Measurements from ENCODE around the gene OARD1. TPM values are rescaled to one million over a fixed set of nuclear protein-coding genes. Genes with fewer than 3 reads are reported as not detected.
"Not testable (repeated sequence)": the region's sequence is repeated elsewhere in the genome, so short reads cannot be mapped to it uniquely, and the experiment has no call there.

Gene OARD1, protein sequence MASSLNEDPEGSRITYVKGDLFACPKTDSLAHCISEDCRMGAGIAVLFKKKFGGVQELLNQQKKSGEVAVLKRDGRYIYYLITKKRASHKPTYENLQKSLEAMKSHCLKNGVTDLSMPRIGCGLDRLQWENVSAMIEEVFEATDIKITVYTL
- total RNA-seq, result 24.1 TPM

DNA sequence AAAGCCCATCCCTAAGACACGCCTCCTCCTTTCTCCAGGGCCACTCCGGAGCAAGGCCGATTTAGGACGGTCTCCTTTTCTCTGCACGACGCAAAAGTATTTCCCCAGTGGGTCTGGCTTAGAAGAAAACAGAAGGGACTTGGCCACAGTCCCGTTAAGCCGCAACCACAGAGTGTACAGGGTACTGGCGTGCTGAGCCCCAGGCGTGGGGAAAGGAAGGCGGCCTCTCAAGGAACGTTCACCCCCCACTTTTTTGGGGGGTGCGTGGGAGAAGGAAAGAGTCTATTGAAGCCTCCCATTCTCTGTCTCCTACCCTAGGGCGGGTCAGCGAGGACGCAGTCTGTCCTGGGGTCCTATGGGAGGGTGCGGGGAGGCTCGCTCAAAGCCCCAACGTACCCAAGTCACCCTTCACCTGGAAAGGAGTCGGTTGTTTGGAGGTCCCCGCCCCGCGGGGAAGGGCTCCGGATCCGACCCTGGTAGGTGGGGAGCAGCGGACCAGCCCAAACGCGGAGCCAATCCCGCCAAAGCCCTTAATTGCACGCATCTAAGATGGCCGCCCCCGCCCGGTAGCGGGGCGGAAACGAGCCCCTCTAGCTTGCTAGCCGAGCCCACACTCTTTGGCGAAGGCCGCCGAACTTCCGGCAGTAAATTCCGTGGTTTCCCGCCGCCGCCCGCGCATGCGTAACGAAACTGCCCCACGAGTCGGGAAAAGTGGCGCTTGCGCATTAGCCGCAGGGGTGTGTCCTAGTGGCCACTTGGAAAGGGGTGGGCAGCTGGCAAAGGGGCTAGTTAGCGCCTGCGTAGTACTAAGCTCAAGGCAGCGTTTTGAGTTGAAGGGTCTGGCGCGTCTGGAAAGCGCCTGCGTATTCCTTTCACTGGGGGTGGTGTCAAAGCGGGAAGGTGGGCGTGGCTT is at the start of gene OARD1:
Gene OARD1, minus strand, starts transcription at position 434 of the 913 bp plus-strand sequence. CDS start 722 bp downstream, outside the sequence.
- peak; percentile 100 for DNase-seq (ENCODE audit: low spot score)

DNA sequence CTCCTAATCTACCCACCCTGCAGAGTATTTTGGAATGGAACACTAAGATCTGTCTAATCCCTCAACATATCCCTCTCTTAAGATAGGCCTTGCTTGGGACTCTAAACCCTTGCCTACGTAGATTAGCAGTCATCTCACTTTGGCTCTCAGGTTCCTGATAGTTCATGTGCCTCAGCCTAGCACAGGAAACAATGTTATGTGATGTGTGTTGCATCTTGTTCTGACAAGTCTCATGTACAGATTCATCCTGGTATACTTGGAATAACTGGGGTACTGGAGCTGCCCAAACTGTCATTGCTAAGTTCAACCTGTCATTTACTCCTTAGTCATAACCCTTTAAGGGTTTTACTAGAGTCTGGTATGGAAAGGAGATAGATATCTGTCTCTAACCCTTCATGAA is 47.9 kb upstream of the OARD1 start:
- DNase-seq (ENCODE audit: low spot score), result no peak

DNA sequence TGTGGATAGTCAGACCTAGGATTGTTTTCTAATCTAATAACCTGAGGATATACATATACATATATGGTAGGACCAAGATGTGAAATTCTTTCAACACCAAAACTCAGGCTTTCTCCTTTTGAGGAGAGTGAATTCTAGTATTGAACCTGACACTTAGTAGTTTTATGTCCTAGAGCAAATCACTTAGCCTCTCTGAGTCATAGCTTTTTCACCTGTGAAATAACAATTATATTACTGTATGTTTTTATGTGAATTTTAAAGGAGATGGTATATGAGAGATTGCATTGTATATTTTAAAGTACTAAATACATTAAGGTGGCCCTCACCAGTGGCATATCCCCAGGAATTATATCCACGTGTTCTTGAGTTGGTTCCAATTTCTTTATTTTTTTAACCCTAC is 47.4 kb upstream of the OARD1 start:
- DNase-seq (ENCODE audit: low spot score), result no peak

- DNase-seq (ENCODE audit: low spot score), result not testable (repeated sequence)
Observed at GRCh38 chr6:41115027-41115426, 42.9 kb upstream of the OARD1 start.

- DNase-seq (ENCODE audit: low spot score), result no peak
Observed at GRCh38 chr6:41111017-41111416, 38.9 kb upstream of the OARD1 start.

DNA sequence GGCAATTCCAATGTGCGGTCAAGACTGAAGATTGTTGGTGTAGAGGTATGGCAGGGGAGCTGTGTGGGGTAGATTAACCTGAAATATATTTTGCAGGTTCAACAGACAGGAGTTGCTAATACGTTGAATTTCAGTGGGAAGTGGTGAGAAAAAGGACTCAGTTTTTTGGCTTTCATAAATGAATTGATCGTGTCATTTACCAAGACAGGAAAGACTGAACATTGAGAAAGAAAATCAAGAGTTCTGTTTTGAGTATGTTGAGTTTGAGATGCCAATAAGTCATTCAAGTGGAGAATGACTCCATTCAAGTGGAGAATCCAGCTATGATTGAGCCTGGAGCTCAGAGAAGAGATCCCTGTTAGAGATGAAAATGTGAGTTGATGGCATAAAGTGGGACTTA is 31.7 kb upstream of the OARD1 start:
- no peak for DNase-seq (ENCODE audit: low spot score)

DNA sequence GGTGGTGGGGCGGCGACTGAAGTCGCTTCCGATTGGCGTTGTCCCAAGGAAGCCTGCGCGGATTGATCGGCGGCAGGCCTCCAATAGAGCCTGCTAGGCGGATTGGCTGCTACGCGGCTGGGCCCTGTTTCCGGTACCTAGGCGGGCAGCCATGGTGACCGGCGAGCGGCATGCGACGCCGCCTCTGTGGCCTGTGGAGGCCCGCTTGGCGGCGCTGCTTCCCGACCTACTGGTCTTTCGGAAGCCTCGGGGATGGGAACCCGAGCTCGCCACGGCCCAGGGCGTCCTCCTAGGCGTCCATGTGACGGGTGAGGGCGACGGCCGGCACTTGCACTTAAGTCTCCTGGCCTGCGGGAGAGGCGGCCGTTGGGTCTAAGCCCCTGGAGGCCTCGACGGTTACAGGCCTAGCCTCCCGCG is 28.7 kb upstream of the OARD1 start:
- DNase-seq (ENCODE audit: low spot score), result no peak

DNA sequence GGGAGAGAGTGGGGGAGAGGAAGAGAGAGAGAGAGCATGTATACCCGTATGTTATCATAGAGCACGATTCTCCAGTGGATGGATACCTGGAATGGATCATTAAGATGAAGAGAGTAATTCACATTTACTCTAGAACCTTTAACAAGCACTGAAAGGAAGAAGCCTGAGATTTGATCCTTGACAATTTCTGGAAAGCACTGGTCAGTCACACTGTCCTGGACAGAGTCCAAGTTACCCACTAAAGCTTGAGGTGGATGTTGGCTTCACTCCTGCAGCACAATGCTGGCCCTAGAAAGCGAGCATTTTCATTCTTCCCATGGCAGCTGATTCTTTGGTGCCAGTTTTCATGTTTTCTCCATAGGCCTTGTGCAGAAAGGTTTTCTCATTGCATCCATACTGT is 26.2 kb upstream of the OARD1 start:
- no peak for DNase-seq (ENCODE audit: low spot score)

DNA sequence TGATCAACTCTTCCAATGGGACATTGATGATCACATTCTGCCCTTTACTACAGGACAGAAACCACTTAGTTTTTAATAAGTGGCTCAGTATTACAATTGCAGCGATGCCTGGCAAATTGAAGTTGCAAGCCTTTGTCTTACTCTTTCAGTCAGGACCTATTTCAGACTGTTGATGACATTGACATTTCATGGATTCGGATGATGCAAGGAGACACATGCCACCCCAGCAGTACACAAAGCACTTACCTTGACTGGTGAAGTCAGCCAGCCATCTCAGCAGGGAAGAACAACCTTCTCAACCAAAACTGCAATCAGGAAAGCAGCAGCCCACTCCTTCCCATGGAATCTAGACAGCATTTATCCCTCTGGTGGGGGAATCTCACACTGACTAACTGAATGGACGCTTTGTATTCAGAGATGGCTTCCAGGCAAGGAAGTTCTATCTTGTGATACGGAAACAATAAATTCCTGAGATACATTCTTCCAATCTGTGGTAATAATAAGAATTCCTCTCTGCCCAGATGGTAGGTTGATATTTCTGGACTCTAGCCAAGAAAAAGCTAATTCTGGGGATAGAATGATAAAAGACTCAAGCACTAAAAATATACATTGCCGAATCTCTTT is 25.4 kb upstream of the OARD1 start:
- DNase-seq (ENCODE audit: low spot score), result no peak

DNA sequence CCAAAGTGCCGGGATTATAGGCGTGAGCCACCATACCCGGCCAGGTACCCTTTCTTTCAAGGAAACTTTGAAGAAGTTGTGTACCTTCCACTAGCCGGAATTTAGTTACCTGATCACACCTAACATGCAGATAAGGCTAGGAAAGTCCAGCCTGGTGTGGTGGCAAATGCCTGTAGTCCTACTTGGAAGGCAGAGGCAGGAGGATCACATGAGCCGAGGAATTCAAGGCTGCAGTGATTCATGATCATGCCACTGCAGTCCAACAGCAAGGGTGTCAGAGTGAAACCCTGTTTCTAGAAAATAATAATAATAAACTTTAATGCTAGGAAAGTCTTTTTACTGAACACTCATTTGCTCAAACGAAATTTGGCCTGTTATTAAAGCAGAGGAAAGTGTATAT is 21.6 kb upstream of the OARD1 start:
- no peak for DNase-seq (ENCODE audit: low spot score)

- no peak for DNase-seq (ENCODE audit: low spot score)
Observed at GRCh38 chr6:41092421-41093140, 20.4 kb upstream of the OARD1 start.

DNA sequence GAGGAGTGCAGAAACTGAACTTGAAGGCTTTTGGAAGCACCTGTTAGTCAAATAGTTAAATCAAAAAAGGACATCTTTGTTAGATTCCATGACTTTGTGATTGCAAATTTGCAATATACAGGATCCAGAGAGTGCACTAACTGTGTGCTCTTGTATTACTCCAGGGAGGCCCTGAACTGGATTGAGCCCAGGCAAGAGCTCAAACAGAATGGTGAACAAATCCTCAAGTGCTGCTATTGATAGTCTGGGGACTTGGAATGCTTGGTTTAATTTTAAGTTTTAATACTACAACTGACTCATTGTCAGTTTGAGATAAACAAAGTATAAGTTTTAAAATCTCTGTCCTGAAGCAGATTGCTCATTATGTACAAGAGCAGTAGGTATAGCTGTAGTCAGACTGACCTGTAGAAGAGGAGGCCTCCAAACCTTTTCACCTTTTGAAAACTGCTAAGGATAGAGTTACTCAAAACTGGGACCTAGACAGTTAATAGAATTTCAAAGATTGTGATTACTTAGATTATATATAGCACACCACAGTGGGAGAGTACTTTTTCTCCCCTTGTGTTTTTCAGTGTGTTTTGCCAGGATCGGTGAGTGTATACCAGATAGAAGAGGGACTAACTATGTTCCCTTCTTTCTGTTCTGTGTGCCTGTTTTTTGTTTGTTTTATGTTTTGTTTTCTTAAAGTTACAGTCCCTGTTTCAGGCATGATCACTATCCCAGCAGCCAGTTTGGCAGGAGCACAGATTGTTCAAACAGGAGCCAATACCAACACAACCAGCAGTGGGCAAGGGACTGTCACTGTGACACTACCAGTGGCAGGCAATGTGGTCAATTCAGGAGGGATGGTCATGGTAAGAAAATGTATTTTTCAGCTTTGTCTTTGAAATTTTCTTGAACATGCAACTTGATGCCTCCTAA is 18.9 kb upstream of the OARD1 start:
- DNase-seq (ENCODE audit: low spot score), result no peak

DNA sequence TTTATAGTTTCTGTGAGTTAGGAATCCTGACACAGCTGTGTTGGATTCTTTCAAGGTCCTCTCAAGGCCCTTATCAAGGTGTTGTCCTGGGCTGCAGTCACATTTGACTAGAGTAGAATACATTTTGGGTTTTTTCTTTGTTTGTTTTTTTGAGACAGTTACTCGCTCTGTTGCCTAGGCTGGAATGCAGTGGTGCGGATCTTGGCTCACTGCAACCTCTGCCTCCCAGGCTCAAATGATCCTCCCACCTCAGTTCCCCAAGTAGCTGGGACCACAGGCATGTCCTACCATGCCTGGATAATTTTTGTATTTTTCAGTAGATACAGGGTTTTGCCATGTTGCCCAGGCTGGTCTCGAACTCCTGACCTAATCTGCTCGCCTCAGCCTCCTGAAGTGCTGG is 16.3 kb upstream of the OARD1 start:
- no peak for DNase-seq (ENCODE audit: low spot score)

DNA sequence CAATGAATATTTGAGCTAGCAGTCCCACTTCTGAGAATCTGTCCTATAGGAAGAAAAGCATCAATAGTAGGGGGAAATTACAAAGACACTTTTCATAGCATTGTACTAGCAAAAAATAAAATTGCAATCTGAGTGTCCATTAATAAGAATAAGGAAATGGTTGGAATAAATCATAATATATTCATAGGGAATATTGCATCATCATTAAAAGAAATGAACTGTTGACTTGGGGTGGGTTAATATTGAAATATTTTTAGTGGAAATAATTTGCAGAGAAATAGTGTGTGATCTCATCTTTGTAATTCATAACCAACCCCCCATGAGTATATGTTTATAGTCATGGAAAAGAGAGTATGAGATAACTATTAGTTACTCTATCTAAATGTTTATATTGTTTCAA is 13.0 kb upstream of the OARD1 start:
- no peak for DNase-seq (ENCODE audit: low spot score)

DNA sequence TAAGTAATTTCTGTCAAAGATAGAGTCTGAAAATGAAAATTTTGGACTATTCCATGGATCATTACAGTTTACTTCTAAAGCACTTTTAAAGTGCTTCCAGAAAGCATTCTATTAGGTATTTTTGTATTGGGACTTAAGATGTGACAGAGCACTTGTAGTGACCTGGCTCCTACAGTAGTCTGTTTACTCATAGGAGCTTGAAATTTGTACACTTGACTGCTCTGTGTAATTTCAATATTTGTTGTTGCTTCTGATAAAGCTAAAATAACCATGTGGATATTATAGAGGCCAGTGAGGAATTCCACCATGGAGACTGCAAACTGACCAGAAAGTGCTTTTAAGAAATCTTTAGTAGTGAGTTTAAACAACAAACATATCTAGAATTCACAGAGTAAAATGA is 10.9 kb upstream of the OARD1 start:
- no peak for DNase-seq (ENCODE audit: low spot score)

DNA sequence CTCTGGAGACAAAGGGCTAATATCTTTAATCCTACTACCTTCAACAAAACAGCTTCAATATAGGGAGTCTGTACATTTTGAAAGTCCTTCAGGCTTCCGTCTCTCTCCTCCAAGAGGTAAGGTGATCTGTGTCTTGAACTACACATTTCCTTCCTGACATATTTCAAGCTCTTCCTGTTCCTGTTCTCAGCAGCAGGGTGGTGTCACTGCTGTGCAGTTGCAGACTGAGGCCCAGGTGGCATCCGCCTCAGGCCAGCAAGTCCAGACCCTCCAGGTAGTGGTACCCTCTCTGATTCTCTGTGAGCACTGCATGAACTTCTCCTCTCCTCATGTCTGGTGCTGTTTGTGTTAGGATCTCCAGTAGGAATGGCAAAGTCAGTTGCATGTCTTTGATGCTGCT is 8.5 kb upstream of the OARD1 start:
- DNase-seq (ENCODE audit: low spot score), result no peak

GRCh38 chr6:41079080-41079479 is 6.9 kb upstream of the OARD1 start:
- no peak for DNase-seq (ENCODE audit: low spot score)

GRCh38 chr6:41078101-41078500 is 5.9 kb upstream of the OARD1 start:
- DNase-seq (ENCODE audit: low spot score), result no peak

GRCh38 chr6:41077536-41077935 is 5.4 kb upstream of the OARD1 start:
- DNase-seq (ENCODE audit: low spot score), result no peak

DNA sequence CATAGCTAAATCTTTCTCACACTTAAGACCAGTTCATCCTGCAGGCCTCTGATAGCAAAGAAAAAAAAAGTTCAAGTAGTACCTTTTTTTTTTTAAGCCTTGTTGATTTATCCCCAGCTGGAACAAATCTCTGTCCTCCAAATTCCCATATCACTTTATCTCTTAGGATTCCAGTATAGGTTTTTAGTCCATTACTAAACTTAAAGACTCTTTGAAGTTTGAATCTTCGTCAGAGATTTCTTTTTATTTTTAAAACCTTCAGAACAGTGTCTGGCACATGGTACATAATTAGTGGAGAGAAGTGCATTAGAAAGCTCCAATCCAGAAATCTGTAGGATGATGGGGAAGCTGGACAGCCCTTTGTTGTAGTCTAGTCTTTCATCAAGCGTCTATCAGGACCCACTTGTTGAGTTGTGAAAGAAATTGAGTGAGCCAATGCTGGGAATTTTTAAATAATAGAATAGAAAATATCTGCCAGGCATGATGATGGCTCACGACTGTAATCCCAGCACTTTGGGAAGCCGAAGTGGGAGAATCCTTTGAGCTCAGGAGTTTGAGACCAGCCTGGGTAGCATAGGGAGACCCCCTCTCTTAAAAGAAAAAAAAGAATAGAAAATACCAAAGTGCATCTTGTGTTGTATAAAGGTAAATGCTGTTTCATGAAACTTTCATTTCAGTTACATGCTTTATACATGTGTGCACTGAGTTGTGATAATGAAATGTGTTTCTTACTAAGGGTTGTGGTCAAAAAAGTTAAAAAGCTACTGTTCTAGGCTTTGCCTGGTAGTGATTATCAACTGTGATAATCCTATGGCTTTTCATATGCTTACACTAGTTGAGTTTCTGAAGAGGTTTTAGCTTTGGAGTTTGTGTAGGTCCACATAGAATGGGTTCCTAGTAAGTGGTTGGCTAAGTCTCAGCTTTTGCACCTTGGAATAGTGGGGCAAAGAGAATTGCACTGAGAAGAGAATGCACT is 3.8 kb upstream of the OARD1 start:
- DNase-seq (ENCODE audit: low spot score), result no peak

Data from ureter (tissue), 1 donor.